H1 (cell line): Measurements from ENCODE around the gene WASF3. TPM values are rescaled to one million over a fixed set of nuclear protein-coding genes. Genes with fewer than 3 reads are reported as not detected.

Experiments used
- CTCF ChIA-PET: fragments of 300-600 bp; sonication (Branson Sonifier 250); formaldehyde crosslinking; loops from one replicate; lab custom pipeline; 2021; ENCODE audit not compliant: partially characterized antibody; lab: Charles Lee
- POLR2A ChIA-PET: fragments of 300-600 bp; sonication (Branson Sonifier 250); formaldehyde crosslinking; loops from one replicate; lab custom pipeline; 2021; ENCODE audit warnings: inconsistent platforms; ENCODE audit not compliant: partially characterized antibody; lab: Charles Lee
- DNase-seq, 2 experiments: peaks; one replicate each; pipeline versions ENCODE4 v3.0.0 to v3.0.0-alpha.2; 2010 to 2022; ENCODE audit warnings: low spot score in 2 of 2, low read depth in 1 of 2, mixed read lengths in 1 of 2
- FAIRE-seq: peaks from 2 replicates; lab custom pipeline; 2011; peaks lifted over from hg19 to GRCh38; lab: Jason Lieb, UNC
- H2AFZ ChIP-seq: 2 replicates; pipeline ENCODE4 v1.8.1; 2012; ENCODE audit warnings: low read length, inconsistent platforms
- H2AK5ac ChIP-seq: 2 replicates; pipeline ENCODE4 v1.6.1; 2013; ENCODE audit warnings: low read depth, low read length
- H2BK120ac ChIP-seq: replicated peaks from 2 replicates; pipeline ENCODE3; 2013; ENCODE audit warnings: low read depth, low read length, inconsistent platforms
- H2BK12ac ChIP-seq: 2 replicates; pipeline ENCODE4 v1.6.1; 2013; ENCODE audit warnings: low read depth, low read length
- H2BK15ac ChIP-seq: 2 replicates; pipeline ENCODE4 v1.6.1; 2013; ENCODE audit warnings: low read length
- H2BK20ac ChIP-seq: 2 replicates; pipeline ENCODE4 v1.6.1; 2013; ENCODE audit warnings: low read length
- H2BK5ac ChIP-seq: 2 replicates; pipeline ENCODE4 v1.6.1; 2013; ENCODE audit warnings: low read depth, low read length
- H3K14ac ChIP-seq: 2 replicates; pipeline ENCODE4 v1.6.1; 2013; ENCODE audit warnings: inconsistent platforms; ENCODE audit not compliant: insufficient read length
- H3K18ac ChIP-seq: 2 replicates; pipeline ENCODE4 v1.6.1; 2013; ENCODE audit warnings: low read length; ENCODE audit errors: extremely low read depth
- H3K23ac ChIP-seq: 2 replicates; pipeline ENCODE4 v1.6.1; 2013; ENCODE audit warnings: inconsistent platforms; ENCODE audit not compliant: insufficient read length
- H3K23me2 ChIP-seq: 2 replicates; pipeline ENCODE4 v1.6.1; 2013; ENCODE audit warnings: low read depth, low read length
- H3K27ac ChIP-seq: 2 replicates; pipeline ENCODE4 v1.6.1; 2011; ENCODE audit warnings: low read depth, low read length, inconsistent platforms
- H3K27me3 ChIP-seq, 4 experiments: replicated peaks in 1 of 4; 1 replicate in 1 of 4; 2 replicates in 3 of 4; pipeline versions ENCODE4 v1.6.1 to v1.8.1; 2011 to 2013; ENCODE audit warnings: low read length in 3 of 4, mild to moderate bottlenecking in 3 of 4, inconsistent platforms in 2 of 4, mixed read lengths in 2 of 4, moderate library complexity in 1 of 4; ENCODE audit not compliant: control insufficient read depth in 3 of 4, insufficient read depth in 3 of 4; ENCODE audit errors: extremely low read depth in 1 of 4
- H3K36me3 ChIP-seq, 4 experiments: 2 replicates each; pipeline versions ENCODE4 v1.6.1 to v1.8.1; 2011 to 2013; ENCODE audit warnings: mild to moderate bottlenecking in 4 of 4, low read length in 3 of 4, moderate library complexity in 2 of 4, control low read depth in 1 of 4, inconsistent platforms in 1 of 4; ENCODE audit not compliant: insufficient read depth in 4 of 4, control insufficient read depth in 2 of 4
- H3K4ac ChIP-seq: replicated peaks from 2 replicates; pipeline ENCODE3; 2013; ENCODE audit warnings: low read length, low read depth, mixed read lengths, inconsistent platforms; ENCODE audit not compliant: insufficient read length
- H3K4me1 ChIP-seq, 4 experiments: replicated peaks in 1 of 4; 1 replicate in 1 of 4; 2 replicates in 3 of 4; pipeline versions ENCODE4 v1.6.1 to v1.8.1; 2011 to 2013; ENCODE audit warnings: low read length in 3 of 4, inconsistent platforms in 2 of 4, mixed read lengths in 1 of 4; ENCODE audit not compliant: insufficient read depth in 4 of 4, control insufficient read depth in 3 of 4
- H3K4me2 ChIP-seq, 2 experiments: 2 replicates each; pipeline versions ENCODE4 v1.6.1 to v1.8.1; 2011 to 2013; ENCODE audit warnings: low read depth in 2 of 2, low read length in 2 of 2, control low read depth in 1 of 2, inconsistent platforms in 1 of 2, mild to moderate bottlenecking in 1 of 2; ENCODE audit not compliant: insufficient read depth in 1 of 2
- H3K4me3 ChIP-seq, 4 experiments: fragments of 200-600, 300-600 bp in 1 of 4; sonication (generic), shearing (Covaris generic), sonication (Bioruptor Twin) in 1 of 4; 2 replicates each; pipeline versions ENCODE4 v1.5.1 to v1.8.1; 2011 to 2016; ENCODE audit warnings: low read length in 4 of 4, low read depth in 3 of 4, control low read depth in 2 of 4, inconsistent platforms in 2 of 4, mild to moderate bottlenecking in 2 of 4, mixed read lengths in 1 of 4, moderate library complexity in 1 of 4; ENCODE audit not compliant: insufficient read depth in 2 of 4; ENCODE audit errors: extremely low read depth in 1 of 4
- H3K56ac ChIP-seq: replicated peaks from 2 replicates; pipeline ENCODE3; 2013; ENCODE audit warnings: low read depth, mild to moderate bottlenecking, mixed read lengths, low read length, inconsistent platforms; ENCODE audit not compliant: insufficient read length
- H3K79me1 ChIP-seq: 2 replicates; pipeline ENCODE4 v1.6.1; 2013; ENCODE audit warnings: low read depth, low read length, control low read depth
- H3K79me2 ChIP-seq, 2 experiments: 2 replicates each; pipeline versions ENCODE4 v1.6.1 to v1.8.1; 2012 to 2013; ENCODE audit warnings: low read length in 2 of 2, mild to moderate bottlenecking in 2 of 2, inconsistent platforms in 1 of 2; ENCODE audit not compliant: insufficient read depth in 2 of 2, control insufficient read depth in 1 of 2
- H3K9ac ChIP-seq, 4 experiments: replicated peaks in 1 of 4; 1 replicate in 1 of 4; 2 replicates in 3 of 4; pipeline versions ENCODE4 v1.6.1 to v1.8.1; 2011 to 2013; ENCODE audit warnings: low read depth in 3 of 4, low read length in 3 of 4, control low read depth in 2 of 4, mild to moderate bottlenecking in 2 of 4, moderate library complexity in 2 of 4, inconsistent platforms in 1 of 4; ENCODE audit errors: extremely low read depth in 1 of 4
- H3K9me3 ChIP-seq, 2 experiments: 2 replicates each; pipeline versions ENCODE4 v1.6.1 to v1.8.1; 2012 to 2013; ENCODE audit warnings: mild to moderate bottlenecking in 2 of 2, moderate library complexity in 2 of 2, control low read depth in 1 of 2, inconsistent platforms in 1 of 2, low read depth in 1 of 2, low read length in 1 of 2, mixed read lengths in 1 of 2; ENCODE audit not compliant: insufficient read depth in 2 of 2
- H4K20me1 ChIP-seq, 2 experiments: replicated peaks in 1 of 2; 2 replicates each; pipeline versions ENCODE3 to v1.8.1; 2011 to 2013; ENCODE audit warnings: inconsistent platforms in 2 of 2, low read length in 2 of 2, mild to moderate bottlenecking in 1 of 2; ENCODE audit not compliant: insufficient read depth in 2 of 2, control insufficient read depth in 1 of 2
- H4K5ac ChIP-seq: 2 replicates; pipeline ENCODE4 v1.6.1; 2013; ENCODE audit warnings: low read length, low read depth, mixed read lengths, inconsistent platforms; ENCODE audit not compliant: insufficient read length
- H4K8ac ChIP-seq: 2 replicates; pipeline ENCODE4 v1.8.0; 2013; ENCODE audit warnings: mild to moderate bottlenecking, moderate library complexity, low read length, inconsistent platforms; ENCODE audit not compliant: insufficient read depth; ENCODE audit errors: extremely low read depth
- H4K91ac ChIP-seq: replicated peaks from 2 replicates; pipeline ENCODE3; 2013; ENCODE audit warnings: low read length, mixed read lengths, inconsistent platforms; ENCODE audit not compliant: insufficient read length
- RBBP5 ChIP-seq: IDR thresholded peaks from 2 replicates; pipeline ENCODE4 v1.7.1; 2012; ENCODE audit warnings: low read depth, mild to moderate bottlenecking, inconsistent platforms, low read length, moderate library complexity, borderline replicate concordance
- SP4 ChIP-seq: IDR thresholded peaks from 2 replicates; pipeline ENCODE4 v1.6.1; 2012; ENCODE audit warnings: low read length, inconsistent platforms
- WGBS, 2 experiments: shearing (Covaris generic) in 1 of 2; methylation state at CpG; one replicate each; pipeline versions ENCODE4 v1.1.6 to v1.1.7; 2013 to 2015; ENCODE audit warnings: low lambda C conversion rate in 2 of 2, mixed read lengths in 2 of 2, inconsistent platforms in 1 of 2, low coverage in 1 of 2, missing lambda C conversion rate in 1 of 2; ENCODE audit not compliant: insufficient replicate concordance in 2 of 2, insufficient coverage in 1 of 2, insufficient read length in 1 of 2; ENCODE audit errors: extremely low coverage in 1 of 2, missing lambda C conversion rate in 1 of 2; 5-methylcytosine and 5-hydroxymethylcytosine counted together
- polyA plus RNA-seq, 7 experiments: library from polyadenylated mRNA; depleted of rRNA in 3 of 7; stranded (reverse) in 5 of 7; unstranded in 2 of 7; fragments of >200 nt in 5 of 7; fragments of 200-250 nt in 2 of 7; gene quantifications; 1 replicate in 5 of 7; 2 replicates in 1 of 7; 4 replicates in 1 of 7; pipeline versions ENCODE4 v1.2.1 to v1.2.3, GENCODE V29; 2011 to 2013; ENCODE audit warnings: missing spikeins in 2 of 7, mixed read lengths in 2 of 7
- total RNA-seq: library from RNA; stranded (reverse); fragmentation: NEBNext Ultra II Directional; extraction: Animal tissue kit (Norgen Biotek cat#: 25700); gene quantifications from 2 replicates; pipeline ENCODE4 v1.2.1, GENCODE V29; 2021

The WASF3 gene
- total and polyA plus RNA-seq, 2 of the 8 experiments (the other 6 are each of a cell fraction or from before 2014, with no cell fraction given): 18.7 to 39.8 TPM

- H2AK5ac ChIP-seq: no peak overlapping the region
- ChIA-PET POLR2A (no interaction called here), CTCF (interaction anchor here (1.9 kb wide), 1 partner anchor 17 kb away, joined by 5 read pairs; no protein-coding TSS in a partner anchor)
- no peak overlapping the region for H4K8ac ChIP-seq
- no peak overlapping the region for H3K4me3 ChIP-seq
- no peaks in the 10 kb centered on the region for H3K27me3 ChIP-seq
- H3K14ac ChIP-seq: no peak overlapping the region
- FAIRE-seq: no peak
- no peak overlapping the region for H2BK120ac ChIP-seq
- H4K5ac ChIP-seq: no peak overlapping the region
- peaks cover 0 to 6% of the 10 kb centered on the region in 2 experiments; a peak in 1 of 4 replicates for H3K9me3 ChIP-seq
- no peaks in the 10 kb centered on the region for H3K4me1 ChIP-seq
- no peak overlapping the region for H2BK12ac ChIP-seq
- no peak overlapping the region for H2BK5ac ChIP-seq
- no peak overlapping the region for H2BK15ac ChIP-seq
- H3K79me1 ChIP-seq: no peaks in the 10 kb centered on the region
- H4K91ac ChIP-seq: no peak overlapping the region
- H3K18ac ChIP-seq: no peak overlapping the region
- no peaks in the 10 kb centered on the region for H3K79me2 ChIP-seq
- WGBS, 2 experiments: 94% methylated on average over 3 of the region's 3 CpGs; no CpG with 5 or more reads in 1 of the 2 experiments
- no peak overlapping the region for H3K27ac ChIP-seq
- no peak overlapping the region for H3K56ac ChIP-seq
- no peak for DNase-seq
- no peaks in the 10 kb centered on the region for H4K20me1 ChIP-seq
- H3K23ac ChIP-seq: no peak overlapping the region
- no peak overlapping the region for H3K4ac ChIP-seq
- no peak overlapping the region for H3K4me2 ChIP-seq
- no peak overlapping the region for H2BK20ac ChIP-seq
- H3K36me3 ChIP-seq: no peaks in the 10 kb centered on the region; a peak in 1 of 8 replicates
- H2AFZ ChIP-seq: no peak overlapping the region
- TF ChIP-seq RBBP5: no peak
- no peak for TF ChIP-seq SP4
- no peaks in the 10 kb centered on the region for H3K23me2 ChIP-seq
- H3K9ac ChIP-seq: no peak overlapping the region
These were observed 169.6 kb downstream of the WASF3 start for GRCh38 chr13:26727122-26727521.
